Measurements from ENCODE around the gene AK2.
"Not testable (repeated sequence)": the region's sequence is repeated elsewhere in the genome, so short reads cannot be mapped to it uniquely, and the experiment has no call there.

Gene AK2

GRCh38 chr1:33036526-33037503 lies at the start of gene AK2:
Gene AK2, minus strand, starts transcription at chr1:33036883. Its CDS starts 55 bp downstream, at chr1:33036828.
- DNase-seq: peak; percentile 83 to 89

- peak in 1 of 2 experiments; percentile 35 for DNase-seq
Observed at GRCh38 chr1:33086384-33086850, 49.7 kb upstream of the AK2 start.

DNA sequence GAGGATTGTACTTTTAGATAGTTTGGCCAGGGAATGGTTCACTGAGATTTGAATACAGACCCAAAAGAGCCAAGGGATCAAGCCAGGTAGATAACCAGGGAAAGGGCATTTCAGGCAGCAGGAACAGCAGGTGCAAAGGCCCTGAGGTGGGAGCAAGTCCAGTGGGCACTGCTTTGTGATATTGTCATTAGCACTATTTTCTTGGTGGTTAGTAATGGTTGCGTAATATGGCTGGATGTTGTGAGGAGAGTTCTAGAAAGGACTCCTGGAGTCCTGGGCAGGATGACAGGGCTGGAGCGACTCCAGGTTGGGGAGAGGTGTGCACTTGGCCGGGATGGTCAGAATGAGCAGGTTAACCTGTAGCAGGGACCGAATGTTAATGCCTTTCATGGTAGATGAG lies 48.6 kb upstream of the AK2 start:
- no peak for DNase-seq

- no peak for DNase-seq
Observed at GRCh38 chr1:33082575-33083108, 46.0 kb upstream of the AK2 start.

- DNase-seq: no peak
Observed at GRCh38 chr1:33081554-33082305, 45.0 kb upstream of the AK2 start.

DNA sequence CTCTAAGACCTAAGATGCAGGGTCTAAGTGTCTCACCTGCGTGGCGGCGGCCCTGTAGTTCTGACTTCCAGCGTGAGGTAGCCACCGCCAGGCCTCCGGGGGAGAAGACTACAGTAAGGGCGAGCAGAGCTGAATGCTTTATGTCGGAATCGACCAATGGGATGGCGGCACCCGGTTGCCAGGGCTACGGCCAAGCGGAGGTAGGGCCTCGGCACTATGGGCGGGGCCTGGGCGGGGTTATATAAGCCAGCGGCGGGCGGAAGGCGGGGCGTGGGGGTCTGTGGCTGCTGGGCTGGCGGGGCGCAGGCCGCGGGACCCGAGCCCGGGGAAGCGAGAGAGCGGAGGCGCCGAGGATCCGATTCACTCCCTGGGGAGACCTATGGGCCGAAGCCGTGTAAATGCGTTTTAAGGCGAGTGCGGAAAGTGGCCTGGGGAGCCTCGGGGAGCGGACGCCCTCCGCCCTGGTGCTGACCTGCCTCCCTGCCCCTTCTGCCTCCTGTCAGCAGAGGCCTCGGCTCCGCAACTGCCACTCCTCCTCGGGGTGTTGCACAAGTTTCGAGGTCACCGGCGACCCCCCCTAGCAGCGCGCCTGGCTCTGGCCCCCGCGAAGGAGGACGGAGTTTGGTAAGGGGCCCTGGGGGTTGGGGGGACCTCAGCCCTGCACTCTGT lies 44.3 kb upstream of the AK2 start, which contains the start of gene AZIN2:
TSS of gene AZIN2 (plus strand) at position 269 of the 669 bp plus-strand sequence. CDS start 1,097 bp downstream, outside the sequence.
- DNase-seq: peak; percentile 94 to 99

DNA sequence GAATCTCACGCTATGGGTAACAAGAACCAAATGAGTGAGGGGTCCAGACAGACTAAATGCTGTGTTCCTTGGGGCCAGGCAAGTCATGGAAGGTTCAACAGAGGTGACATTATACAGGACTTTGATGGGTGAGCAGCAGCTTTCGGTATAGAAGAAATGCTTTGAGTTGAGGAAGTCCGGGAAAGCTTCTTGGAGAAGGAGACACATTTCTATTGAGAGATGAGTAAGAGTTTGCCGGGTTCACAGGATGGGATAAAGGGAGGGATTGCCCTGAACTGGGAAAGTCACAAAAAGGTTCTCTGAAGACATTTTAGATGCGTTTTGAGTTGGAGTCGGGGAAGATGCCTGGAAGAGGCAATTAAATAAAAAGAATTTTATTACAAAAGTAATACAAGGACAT lies 43.7 kb upstream of the AK2 start:
- no peak for DNase-seq

GRCh38 chr1:33078030-33078591 lies 41.4 kb upstream of the AK2 start:
- no peak for DNase-seq

DNA sequence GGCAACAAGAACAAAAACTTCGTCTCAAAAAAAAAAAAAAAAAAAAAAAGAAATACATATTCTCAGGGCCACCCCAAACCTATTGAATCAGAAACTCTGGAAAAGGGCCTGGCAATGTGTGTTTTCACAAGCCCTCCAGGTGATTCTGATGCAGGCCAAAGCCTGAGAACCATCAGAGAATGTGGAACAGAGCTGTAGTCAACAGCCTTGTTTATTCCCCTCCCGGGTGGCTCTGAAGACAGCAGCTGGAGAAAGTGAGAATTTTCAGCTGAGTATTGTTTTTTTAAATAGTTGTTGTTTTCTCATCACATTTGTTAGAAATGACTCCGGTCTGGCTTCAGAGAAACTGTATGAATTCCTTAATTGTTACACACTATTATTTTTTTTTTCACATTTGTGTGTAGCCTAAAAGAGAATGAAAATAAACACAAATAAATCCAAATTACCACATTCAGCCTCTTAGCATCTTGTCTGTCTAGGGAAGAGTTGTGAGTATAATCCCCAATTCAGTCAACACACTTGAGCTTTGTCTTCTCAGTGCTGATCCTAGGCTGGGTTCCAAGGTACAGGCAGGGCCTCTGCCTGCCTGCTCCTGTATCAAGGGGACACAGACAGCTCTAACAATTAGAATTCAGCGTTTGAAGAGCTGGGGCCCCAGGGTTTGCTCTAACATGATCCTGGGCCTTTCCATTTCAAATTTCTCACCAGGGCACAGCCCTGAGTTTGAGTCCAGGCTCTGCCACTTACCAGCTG lies 37.7 kb upstream of the AK2 start:
- DNase-seq: no peak

- no peak for DNase-seq
Observed at GRCh38 chr1:33072707-33073106, 36.0 kb upstream of the AK2 start.

DNA sequence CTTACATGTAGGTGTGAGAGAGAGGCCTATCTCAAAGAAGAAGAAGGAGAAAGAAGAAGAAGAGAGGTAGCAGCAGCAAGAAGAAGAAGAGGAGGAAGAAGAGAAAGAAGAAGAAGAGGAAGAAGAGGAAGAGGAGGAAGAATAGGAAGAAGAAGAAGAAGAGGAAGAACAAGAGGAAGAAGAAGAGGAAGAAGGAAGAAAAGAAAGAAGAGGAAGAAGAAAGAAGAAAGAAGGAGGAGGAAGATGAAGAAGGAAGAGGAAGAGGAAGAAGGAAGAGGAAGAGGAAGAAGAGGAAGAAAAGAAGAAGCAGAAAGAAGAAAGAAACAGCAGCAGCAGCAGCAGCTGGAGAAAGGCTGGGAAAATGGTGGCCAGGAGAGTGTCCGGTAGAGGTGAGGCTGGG lies 33.9 kb upstream of the AK2 start:
- no peak for DNase-seq

DNA sequence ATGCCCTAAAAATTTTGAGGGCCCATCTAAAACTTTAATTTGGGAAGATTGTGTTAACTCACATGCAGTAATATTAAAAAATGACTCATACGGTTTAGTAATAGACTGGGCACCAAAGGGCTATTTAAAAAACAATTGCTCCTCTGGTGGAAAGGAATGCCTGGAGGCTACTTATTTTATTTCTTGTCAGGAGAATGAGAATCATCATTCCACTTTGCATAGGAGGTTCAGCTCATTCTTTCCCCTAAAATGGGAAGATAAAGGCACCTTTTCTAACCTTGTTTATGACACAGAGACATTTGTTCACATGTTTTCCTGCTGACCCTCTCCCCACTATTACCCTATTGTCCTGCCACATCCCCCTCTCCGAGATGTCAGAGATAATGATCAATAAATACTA lies 31.4 kb upstream of the AK2 start:
- DNase-seq: not testable (repeated sequence)

GRCh38 chr1:33066477-33066876 lies 29.8 kb upstream of the AK2 start:
- DNase-seq: not testable (repeated sequence)

DNA sequence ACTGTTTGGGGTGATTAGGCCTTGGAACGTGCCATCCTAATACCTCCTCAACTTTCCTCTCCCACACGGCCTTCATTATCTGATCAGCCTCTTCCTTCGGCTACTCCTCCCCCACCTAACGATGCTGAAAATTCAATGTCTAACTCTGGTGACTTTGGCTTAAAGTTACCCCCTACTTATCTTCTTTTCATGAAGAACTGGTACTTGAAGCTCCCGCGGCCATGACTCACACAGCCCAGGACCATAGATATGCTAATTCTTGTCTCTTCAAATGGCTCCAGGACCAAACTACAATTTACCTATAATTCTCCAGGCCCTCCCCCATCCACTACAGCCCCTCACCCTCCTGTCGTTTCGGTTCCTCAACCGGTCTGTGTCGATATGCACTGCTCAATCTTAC lies 28.6 kb upstream of the AK2 start:
- no peak for DNase-seq

GRCh38 chr1:33064284-33064683 lies 27.6 kb upstream of the AK2 start:
- peak in 1 of 2 experiments; percentile 8 for DNase-seq

DNA sequence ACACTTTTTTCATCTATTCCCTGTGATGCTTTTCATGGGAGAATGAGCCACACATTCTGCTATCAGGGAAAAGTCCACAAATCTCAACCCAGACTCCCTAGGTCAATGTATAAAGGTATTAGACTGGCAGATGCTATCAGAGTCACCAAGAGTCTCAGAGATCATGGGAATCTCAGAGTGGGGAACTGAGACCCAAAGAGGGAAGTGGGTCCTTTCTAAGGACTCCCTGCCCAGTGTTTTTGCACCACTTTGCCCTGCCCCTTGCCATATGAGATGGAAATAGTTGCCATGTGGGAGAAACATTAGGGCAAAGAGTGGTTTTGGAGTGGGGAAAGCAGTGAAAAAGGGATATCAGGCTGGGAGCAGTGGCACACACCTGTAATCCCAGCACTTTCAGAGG lies 25.2 kb upstream of the AK2 start:
- no peak for DNase-seq

DNA sequence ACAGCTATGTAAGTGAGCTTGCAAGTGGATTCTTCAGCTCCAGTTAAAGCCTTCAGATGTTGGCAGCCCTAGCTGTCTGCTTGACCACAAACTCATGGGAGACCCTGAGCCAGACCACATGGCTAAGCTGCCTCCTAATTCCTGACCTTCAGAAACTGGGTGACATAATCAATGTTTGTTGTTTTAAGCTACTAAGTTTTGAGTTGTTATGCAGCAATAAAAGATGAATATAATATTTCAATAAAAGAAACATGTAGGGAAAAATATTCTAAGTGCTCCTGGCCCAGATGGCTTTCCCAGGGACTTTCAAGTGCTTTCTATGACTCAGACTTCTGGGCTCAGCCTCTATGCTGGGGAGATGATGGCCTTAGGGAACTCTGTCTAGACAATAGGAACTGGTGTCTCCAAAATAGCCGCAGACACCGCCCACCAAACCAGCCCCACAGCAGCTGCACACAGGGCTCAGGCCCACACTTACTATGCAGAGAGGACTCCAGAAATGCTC lies 23.9 kb upstream of the AK2 start:
- no peak for DNase-seq

DNA sequence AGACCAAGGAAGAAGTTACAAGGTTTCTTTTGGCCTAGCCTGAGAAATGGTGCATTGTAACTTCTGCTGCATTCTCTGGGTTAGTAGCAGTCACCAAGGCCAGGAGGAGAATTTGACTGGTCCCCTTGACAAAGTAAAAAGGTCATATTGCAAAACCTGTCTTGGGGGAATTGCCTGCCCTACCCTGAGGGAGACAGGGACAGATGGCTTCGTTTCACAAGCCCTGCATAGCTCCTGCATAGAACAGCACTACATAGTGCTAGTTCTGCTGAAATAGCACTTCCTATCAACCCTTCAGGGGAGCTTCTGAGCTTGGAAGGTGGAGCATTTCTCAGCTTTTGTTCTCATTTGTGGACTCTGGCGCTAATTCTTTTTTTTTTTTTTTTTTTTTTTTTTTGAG lies 20.4 kb upstream of the AK2 start:
- no peak for DNase-seq

GRCh38 chr1:33056426-33056825 lies 19.7 kb upstream of the AK2 start:
- DNase-seq: no peak

GRCh38 chr1:33055210-33056008 lies 18.7 kb upstream of the AK2 start:
- peak; percentile 4 to 16 for DNase-seq

Data from stimulated activated CD4-positive, alpha-beta T cell treated with anti-CD3 and anti-CD28 coated beads, Interleukin-4, amount 100 ng/mL, for 4 hours (primary cell).